Spleen (tissue), 7 donors: ENCODE data around the gene OXTR.

Source experiments
- CTCF ChIP-seq, 11 experiments: fragments of 200-600 bp in 7 of 11; fragments of 450-650 bp in 4 of 11; sonication (generic) in 4 of 11; IDR thresholded peaks in 8 of 11; conservative IDR thresholded peaks in 3 of 11; 1 replicate in 7 of 11; 2 replicates in 4 of 11; pipeline versions ENCODE4 v1.4.0 to v1.8.0; 2016 to 2021; ENCODE audit warnings: antibody characterized with exemption in 11 of 11, inconsistent platforms in 4 of 11, mild to moderate bottlenecking in 1 of 11
- POLR2A ChIP-seq, 3 donors: fragments of 450-650 bp; IDR thresholded peaks; one replicate each; pipeline ENCODE4 v1.5.1; 2017; ENCODE audit warnings: antibody characterized with exemption in 3 of 3, mild to moderate bottlenecking in 1 of 3
- donor health status: DM: no; HTN: no; CAD: no; lungs with moderate emphysema.
- donor health status: DM: no; HTN: no; CAD: no.
- donor health status: DM: no; HTN: no; CAD: no.

DNA sequence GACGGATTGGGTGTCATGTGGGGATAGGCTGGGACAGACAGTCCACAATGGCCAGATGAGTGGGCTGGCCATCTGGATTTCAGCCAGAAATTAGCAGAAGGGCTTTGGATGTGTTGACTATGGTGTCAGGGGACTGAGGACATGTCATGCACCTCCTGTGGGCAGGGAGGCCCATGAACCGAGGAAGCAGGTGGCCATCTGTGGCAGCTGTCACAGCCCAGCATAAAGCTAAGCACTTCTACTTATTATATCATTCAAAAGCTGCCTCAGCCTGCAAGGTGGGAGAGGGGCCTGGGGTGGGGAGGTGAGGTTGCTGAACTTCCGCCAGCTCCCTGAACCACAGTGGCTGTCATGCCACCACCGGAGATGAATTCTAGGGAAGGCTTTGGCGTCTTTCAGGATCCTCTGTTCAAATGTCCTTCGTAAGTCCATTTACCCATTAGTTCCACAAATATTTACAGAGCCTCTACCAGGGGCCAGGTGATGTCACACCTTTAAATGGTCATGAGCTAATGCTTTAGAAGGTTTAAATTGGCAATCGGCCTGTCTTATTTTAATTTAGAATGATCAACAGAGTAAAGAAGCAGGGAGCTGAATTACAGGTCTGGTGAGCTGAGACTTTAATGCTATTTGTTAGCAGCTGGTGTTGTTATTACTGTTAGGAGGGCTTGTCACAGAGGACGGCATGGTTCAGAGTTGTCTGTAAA is 59.5 kb downstream of the OXTR start:
- TF ChIP-seq CTCF (IDR thresholded peaks at IDR 0.05 in 8 of 11, conservative IDR thresholded peaks at IDR 0.05 in 3 of 11) (no peak), POLR2A (IDR thresholded peaks at IDR 0.05) (no peak)
